ENCODE data around the gene BEAN1.
"Not testable (repeated sequence)": the region's sequence is repeated elsewhere in the genome, so short reads cannot be mapped to it uniquely, and the experiment has no call there.

Gene BEAN1

GRCh38 chr16:66512272-66513110, 85.4 kb downstream of the BEAN1 start:
- no peak for FAIRE-seq

- FAIRE-seq, result no peak
These were observed 86.1 kb downstream of the BEAN1 start for GRCh38 chr16:66513111-66513723.

GRCh38 chr16:66514391-66514790, 87.3 kb downstream of the BEAN1 start:
- not testable (repeated sequence) for FAIRE-seq

- not testable (repeated sequence) for FAIRE-seq
These were observed 88.0 kb downstream of the BEAN1 start for GRCh38 chr16:66514980-66515595.

GRCh38 chr16:66515596-66516508, 88.8 kb downstream of the BEAN1 start:
- no peak for FAIRE-seq

GRCh38 chr16:66516509-66516807, 89.4 kb downstream of the BEAN1 start:
- FAIRE-seq, result no peak

- no peak for FAIRE-seq
These were observed 89.9 kb downstream of the BEAN1 start for GRCh38 chr16:66516808-66517585.

GRCh38 chr16:66517586-66518263, 90.6 kb downstream of the BEAN1 start:
- FAIRE-seq, result no peak

- no peak for FAIRE-seq
These were observed 92.6 kb downstream of the BEAN1 start for GRCh38 chr16:66519482-66520373.

GRCh38 chr16:66520406-66521170, 93.5 kb downstream of the BEAN1 start:
- no peak for FAIRE-seq

- FAIRE-seq, result no peak
These were observed 94.2 kb downstream of the BEAN1 start for GRCh38 chr16:66521252-66521713.

GRCh38 chr16:66521951-66522771, 95.1 kb downstream of the BEAN1 start:
- no peak for FAIRE-seq

GRCh38 chr16:66522816-66523590, 95.9 kb downstream of the BEAN1 start:
- FAIRE-seq, result no peak

- no peak for FAIRE-seq
These were observed 96.8 kb downstream of the BEAN1 start for GRCh38 chr16:66523861-66524354.

GRCh38 chr16:66524601-66525164, 97.6 kb downstream of the BEAN1 start:
- no peak for FAIRE-seq

GRCh38 chr16:66525396-66526180, 98.5 kb downstream of the BEAN1 start:
- FAIRE-seq, result no peak
